T-helper 1 cell treated with Interleukin-12 subunit alpha and Interleukin-12 subunit beta and Interleukin-4 antibody, amounts not matched to agents 30 μg/mL and 1 μg/mL, for 36 hours (primary cell): ENCODE results near the gene CELA1.
"Not testable (repeated sequence)": the region's sequence is repeated elsewhere in the genome, so short reads cannot be mapped to it uniquely, and the experiment has no call there.

ENCODE experiments used
- H3K27ac Mint-ChIP-seq: one replicate; pipeline ENCODE4 v1.8.0; 2021; ENCODE audit warnings: mild to moderate bottlenecking, mixed read lengths
- H3K27me3 Mint-ChIP-seq: one replicate; pipeline ENCODE4 v1.8.0; 2021; ENCODE audit warnings: low read depth, mixed read lengths
- H3K36me3 Mint-ChIP-seq: one replicate; pipeline ENCODE4 v1.8.0; 2021; ENCODE audit warnings: low read depth, mixed read lengths
- H3K4me1 Mint-ChIP-seq: one replicate; pipeline ENCODE4 v1.8.0; 2021; ENCODE audit warnings: low read depth, mixed read lengths
- H3K4me3 Mint-ChIP-seq: one replicate; pipeline ENCODE4 v1.8.0; 2021; ENCODE audit warnings: mild to moderate bottlenecking, moderate library complexity, mixed read lengths
- H3K9me3 Mint-ChIP-seq: one replicate; pipeline ENCODE4 v1.8.0; 2021; ENCODE audit warnings: mixed read lengths

CELA1 gene

GRCh38 chr12:51341251-51342007 lies 5.0 kb downstream of the CELA1 start:
- H3K36me3 Mint-ChIP-seq = no peaks in the 10 kb centered on the region
- peaks cover 15% of the 10 kb centered on the region for H3K4me1 Mint-ChIP-seq
- no peaks in the 10 kb centered on the region for H3K9me3 Mint-ChIP-seq
- peaks cover 5% of the 10 kb centered on the region for H3K27me3 Mint-ChIP-seq
- no peak overlapping the region for H3K4me3 Mint-ChIP-seq
- H3K27ac Mint-ChIP-seq = peak overlapping the region; percentile 14

DNA sequence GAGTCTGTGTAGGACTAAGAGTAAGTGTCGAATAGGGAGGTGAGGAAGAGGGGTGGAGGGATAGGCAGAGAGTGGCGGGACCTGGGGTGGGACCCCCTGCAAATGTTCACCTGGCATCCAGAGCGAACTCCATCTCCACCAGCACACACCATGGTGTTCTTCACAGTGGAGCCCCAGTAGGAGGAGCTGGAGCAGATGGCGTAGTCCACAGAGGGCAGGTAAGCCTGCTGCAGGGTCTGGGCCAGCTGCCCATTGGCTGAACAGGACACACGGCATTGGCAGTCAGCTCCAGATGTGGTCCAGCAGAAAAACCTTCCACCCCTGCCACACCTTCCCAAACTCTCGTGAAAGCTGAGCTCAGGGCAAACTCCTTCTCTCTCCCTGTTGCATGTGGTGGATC lies 6.7 kb downstream of the CELA1 start:
- no peak overlapping the region for H3K4me3 Mint-ChIP-seq
- peaks cover 13% of the 10 kb centered on the region for H3K4me1 Mint-ChIP-seq
- no peaks in the 10 kb centered on the region for H3K36me3 Mint-ChIP-seq
- H3K9me3 Mint-ChIP-seq = no peaks in the 10 kb centered on the region
- H3K27me3 Mint-ChIP-seq = peaks cover 5% of the 10 kb centered on the region
- H3K27ac Mint-ChIP-seq = no peak overlapping the region

DNA sequence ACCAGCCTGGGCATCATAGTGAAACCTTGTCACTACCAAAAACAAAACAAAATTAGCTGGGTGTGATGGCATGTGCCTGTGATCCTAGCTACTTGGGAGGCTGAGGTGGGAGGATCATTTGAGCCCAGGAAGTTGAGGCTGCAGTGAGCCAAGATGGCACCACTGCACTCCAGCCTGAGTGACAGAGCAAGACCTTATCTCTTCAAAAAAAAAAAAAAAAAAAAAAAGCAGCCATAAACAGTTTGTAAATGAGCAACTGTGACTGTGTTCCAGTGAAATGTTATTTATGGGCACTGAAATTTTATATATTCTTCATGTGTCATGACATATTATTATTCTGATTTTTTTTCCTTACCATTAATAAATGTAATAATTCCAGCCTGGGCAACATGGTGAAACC lies 9.1 kb downstream of the CELA1 start:
- not testable (repeated sequence) for H3K36me3 Mint-ChIP-seq, H3K4me3 Mint-ChIP-seq, H3K9me3 Mint-ChIP-seq, H3K27me3 Mint-ChIP-seq, H3K27ac Mint-ChIP-seq
- H3K4me1 Mint-ChIP-seq = peaks cover 13% of the 10 kb centered on the region

DNA sequence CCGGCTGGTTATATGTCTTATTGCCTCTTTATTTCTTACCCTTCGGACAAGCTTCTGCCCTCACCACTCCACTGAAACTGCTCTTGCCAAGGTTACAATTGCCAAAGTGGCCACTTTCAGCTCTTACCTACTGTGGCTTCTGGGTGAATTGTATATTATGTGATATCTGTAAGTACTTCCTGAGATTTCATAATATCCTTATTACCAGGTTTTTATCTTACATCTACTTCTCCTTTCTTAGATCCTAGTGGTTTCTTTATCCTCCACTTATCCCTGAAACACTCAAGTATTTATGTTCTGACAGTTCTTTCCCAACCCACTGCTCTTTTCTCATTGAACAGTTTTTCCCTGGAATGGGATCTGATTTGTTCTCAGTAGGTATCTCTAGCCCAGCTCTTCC lies 10.5 kb downstream of the CELA1 start:
- H3K9me3 Mint-ChIP-seq = no peaks in the 10 kb centered on the region
- peaks cover 7% of the 10 kb centered on the region for H3K4me1 Mint-ChIP-seq
- no peak overlapping the region for H3K27ac Mint-ChIP-seq
- no peak overlapping the region for H3K4me3 Mint-ChIP-seq
- no peaks in the 10 kb centered on the region for H3K36me3 Mint-ChIP-seq
- no peaks in the 10 kb centered on the region for H3K27me3 Mint-ChIP-seq

DNA sequence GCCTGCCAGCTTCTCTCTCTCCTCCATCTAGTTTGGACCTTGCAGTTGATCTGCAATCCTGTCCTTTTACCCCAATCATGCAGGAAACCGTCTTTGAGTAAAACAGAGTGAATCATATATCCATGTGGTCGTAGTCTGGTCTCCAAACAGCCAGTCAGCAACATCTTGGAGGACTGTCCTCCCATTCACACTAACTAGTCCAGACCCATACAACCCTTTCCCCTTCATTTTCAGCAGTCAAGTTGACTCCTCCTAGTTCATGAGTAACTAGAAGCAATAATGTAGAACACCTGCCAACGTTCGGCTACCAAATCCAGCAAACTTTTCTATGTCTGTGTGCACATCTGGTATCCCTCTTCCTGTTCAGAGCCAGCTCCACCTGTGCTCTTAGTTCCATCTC lies 11.7 kb downstream of the CELA1 start:
- Mint-ChIP-seq H3K4me3 (no peak overlapping the region), H3K27ac (no peak overlapping the region)

DNA sequence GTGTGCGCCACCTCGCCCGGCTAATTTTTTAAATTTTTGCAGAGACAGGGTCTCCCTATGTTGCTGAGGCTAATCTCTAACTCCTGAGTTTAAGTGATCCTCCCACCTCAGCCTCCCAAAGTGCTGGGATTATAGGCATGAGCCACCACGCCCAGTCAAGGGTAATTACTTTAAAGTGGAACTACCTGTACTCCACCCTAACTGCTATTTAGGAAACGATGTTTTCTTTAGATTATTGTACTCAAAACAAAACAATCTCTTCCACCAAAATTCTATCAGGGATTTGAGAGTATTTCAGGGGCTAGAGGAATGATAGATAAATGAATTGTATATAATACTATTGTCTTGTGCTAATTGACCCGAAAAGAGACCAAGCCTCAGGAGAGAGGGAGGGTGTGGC lies 12.9 kb downstream of the CELA1 start:
- Mint-ChIP-seq H3K9me3 (no peaks in the 10 kb centered on the region), H3K4me1 (peaks cover 21% of the 10 kb centered on the region), H3K36me3 (no peaks in the 10 kb centered on the region), H3K4me3 (no peak overlapping the region), H3K27me3 (no peaks in the 10 kb centered on the region), H3K27ac (no peak overlapping the region)

More for the DNA sequence above, 11.7 kb downstream of the CELA1 start:
- Mint-ChIP-seq H3K36me3 (no peaks in the 10 kb centered on the region), H3K9me3 (no peaks in the 10 kb centered on the region), H3K27me3 (no peaks in the 10 kb centered on the region), H3K4me1 (peaks cover 14% of the 10 kb centered on the region)

DNA sequence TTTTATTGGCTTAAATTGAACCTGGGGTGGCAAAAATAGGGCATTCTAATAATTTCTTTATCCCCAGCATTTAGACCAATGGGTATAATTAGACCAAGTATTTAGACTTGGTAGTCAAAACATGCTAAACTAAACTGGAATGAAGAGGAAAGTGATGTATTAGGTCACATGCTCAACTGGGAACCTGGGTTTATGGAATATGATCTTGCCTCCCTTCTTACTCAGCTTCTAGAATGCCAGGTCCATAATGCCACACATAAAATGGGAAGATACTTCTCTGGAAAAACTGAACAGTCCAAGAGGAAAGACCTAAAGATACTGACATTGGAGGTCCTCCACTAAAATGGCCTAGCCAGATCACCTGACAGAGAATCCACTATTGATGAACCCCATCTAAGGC lies 16.3 kb downstream of the CELA1 start:
- Mint-ChIP-seq H3K4me3 (peak overlapping the region; percentile 63), H3K36me3 (peaks cover 1% of the 10 kb centered on the region), H3K9me3 (no peaks in the 10 kb centered on the region), H3K4me1 (peaks cover 42% of the 10 kb centered on the region), H3K27me3 (no peaks in the 10 kb centered on the region), H3K27ac (peak overlapping the region; percentile 91)

- no peaks in the 10 kb centered on the region for H3K27me3 Mint-ChIP-seq
- no peaks in the 10 kb centered on the region for H3K9me3 Mint-ChIP-seq
- peaks cover 45% of the 10 kb centered on the region for H3K4me1 Mint-ChIP-seq
- H3K36me3 Mint-ChIP-seq = peaks cover 1% of the 10 kb centered on the region
- peak overlapping the region; percentile 63 for H3K4me3 Mint-ChIP-seq
- peak overlapping the region; percentile 91 for H3K27ac Mint-ChIP-seq
Measured at GRCh38 chr12:51329742-51330141, 16.7 kb downstream of the CELA1 start.

DNA sequence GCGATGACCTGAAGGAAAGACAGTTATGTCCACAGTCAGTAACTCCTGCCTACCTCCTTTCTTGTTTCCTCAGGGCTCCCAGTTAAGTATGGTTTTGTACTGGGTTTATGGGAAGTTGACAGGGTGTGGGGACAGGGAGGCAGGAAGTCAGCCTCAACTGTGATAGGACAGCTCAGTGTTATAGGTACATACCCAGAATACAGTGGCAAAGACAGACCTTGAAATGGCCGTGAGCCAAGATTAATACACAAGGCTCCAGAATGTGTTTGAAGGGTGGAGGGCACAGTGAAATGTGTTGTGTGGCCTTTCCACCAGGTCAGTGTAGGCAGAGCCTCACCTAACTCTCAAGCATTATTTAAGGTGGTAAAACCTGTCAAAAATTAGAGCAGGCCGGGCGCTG lies 17.9 kb downstream of the CELA1 start:
- H3K4me3 Mint-ChIP-seq = peak overlapping the region; percentile 63
- H3K36me3 Mint-ChIP-seq = peaks cover 2% of the 10 kb centered on the region
- peaks cover 48% of the 10 kb centered on the region for H3K4me1 Mint-ChIP-seq
- H3K27ac Mint-ChIP-seq = peak overlapping the region; percentile 91
- no peaks in the 10 kb centered on the region for H3K9me3 Mint-ChIP-seq
- H3K27me3 Mint-ChIP-seq = no peaks in the 10 kb centered on the region

GRCh38 chr12:51326698-51327439 lies 19.6 kb downstream of the CELA1 start:
- Mint-ChIP-seq H3K27me3 (no peaks in the 10 kb centered on the region), H3K4me3 (peak overlapping the region; percentile 56), H3K27ac (peak overlapping the region; percentile 91), H3K36me3 (peaks cover 17% of the 10 kb centered on the region), H3K9me3 (no peaks in the 10 kb centered on the region), H3K4me1 (peaks cover 59% of the 10 kb centered on the region)

DNA sequence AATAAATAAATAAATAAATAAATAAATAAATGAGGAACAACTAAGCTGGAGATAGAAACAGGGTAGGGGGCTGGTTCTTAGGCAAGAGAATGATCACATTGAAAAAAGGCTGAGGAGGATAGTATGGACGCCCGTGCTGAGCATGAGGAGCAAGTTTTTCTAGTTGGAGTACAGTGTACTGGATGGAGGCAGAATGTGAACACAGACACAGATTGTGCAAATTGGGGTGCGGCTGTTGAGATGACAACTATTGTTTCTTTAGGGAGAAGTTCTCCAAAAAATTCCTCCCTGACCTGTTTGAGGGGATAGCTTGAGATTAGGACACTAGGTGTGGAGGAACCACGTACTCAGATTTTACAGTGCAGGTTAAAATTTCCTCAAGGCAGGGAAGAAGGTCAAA lies 21.5 kb downstream of the CELA1 start:
- Mint-ChIP-seq H3K36me3 (peaks cover 25% of the 10 kb centered on the region), H3K27ac (peak overlapping the region; percentile 84), H3K4me3 (peak overlapping the region; percentile 53), H3K9me3 (no peaks in the 10 kb centered on the region), H3K4me1 (peaks cover 69% of the 10 kb centered on the region), H3K27me3 (no peaks in the 10 kb centered on the region)

DNA sequence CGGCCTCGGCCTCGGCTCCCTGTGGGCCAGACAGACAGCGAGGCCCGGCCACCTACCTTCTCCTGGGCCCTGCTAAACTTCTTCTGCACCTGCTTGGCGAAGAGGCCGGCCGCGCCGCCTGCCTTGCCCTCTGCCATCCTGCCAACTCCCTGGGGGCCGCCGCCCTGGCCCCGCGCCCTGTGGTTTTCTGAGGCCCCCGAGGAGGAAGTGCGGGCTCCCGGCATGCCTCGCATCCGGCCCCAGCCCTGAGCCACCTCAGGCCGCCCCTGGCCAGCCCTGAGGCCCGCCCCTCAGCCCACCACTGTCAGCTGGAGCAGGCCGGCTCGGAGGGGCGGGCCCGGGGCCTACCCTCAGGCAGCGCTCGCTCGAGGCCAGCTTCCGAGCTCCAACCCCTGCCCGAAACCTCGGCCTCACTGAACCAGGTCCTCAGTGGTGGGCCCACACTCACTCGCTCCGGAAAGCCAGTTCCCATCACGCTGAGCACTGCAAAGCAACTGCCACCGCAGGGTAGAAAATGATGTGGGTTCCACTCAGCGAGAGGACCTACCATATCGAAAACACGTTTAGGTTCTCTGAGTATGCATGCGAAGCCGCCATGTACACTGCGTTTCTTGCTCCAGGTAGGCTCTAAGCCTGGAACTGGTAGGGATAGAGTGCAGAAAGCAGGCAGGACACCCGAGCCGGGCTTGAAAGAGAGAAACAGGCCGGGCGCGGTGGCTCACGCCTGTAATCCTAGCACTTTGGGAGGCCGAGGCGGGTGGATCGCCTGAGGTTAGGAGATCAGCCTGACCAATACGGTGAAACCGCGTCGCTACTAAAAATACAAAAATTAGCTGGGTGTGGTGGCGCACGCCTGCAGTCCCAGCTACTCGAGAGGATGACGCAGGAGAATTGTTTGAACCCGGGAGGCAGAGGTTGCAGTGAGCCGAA lies 22.2 kb downstream of the CELA1 start, which contains the start of gene BIN2:
TSS of gene BIN2 (minus strand) at position 209 of the 930 bp plus-strand sequence. CDS start at position 137, 72 bp downstream.
- H3K9me3 Mint-ChIP-seq = no peaks in the 10 kb centered on the region
- no peaks in the 10 kb centered on the region for H3K27me3 Mint-ChIP-seq
- H3K4me3 Mint-ChIP-seq = peak within 1 kb of the TSS; percentile 88
- peak within 1 kb of the TSS; percentile 95 for H3K27ac Mint-ChIP-seq
- peaks cover 26% of the 10 kb centered on the region for H3K36me3 Mint-ChIP-seq
- H3K4me1 Mint-ChIP-seq = peaks cover 70% of the 10 kb centered on the region

DNA sequence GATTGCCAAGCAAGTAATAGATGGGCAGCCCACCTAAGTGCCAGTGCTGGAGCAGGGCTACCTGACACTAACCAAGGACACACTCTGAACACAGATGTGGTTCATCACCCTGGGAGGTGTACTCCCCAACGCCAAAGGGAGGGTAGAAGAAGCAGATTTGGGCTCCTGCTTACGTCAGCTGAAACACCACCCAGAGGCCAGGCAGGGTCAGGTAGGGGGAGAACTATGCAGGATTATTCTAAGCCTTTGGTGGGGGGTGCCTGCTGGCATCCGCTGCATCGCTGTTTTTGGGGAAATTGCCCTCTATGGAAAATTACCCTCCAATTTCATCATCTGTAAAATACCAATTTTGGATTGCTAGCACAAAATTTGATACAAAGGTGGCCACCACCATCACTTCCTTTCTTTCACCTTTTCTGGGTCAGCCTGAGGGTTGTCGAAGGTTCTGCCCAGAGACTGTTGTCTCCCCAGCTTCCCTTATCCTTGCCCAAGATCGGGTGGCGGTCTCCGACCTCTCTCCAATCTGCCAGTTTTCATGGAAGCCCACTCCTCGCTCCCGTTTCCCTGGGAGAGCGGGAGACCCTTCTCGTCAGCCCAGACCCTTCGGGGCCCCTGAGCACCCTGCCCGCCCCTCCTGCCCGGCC lies 23.0 kb downstream of the CELA1 start:
- H3K9me3 Mint-ChIP-seq = no peaks in the 10 kb centered on the region
- H3K36me3 Mint-ChIP-seq = peaks cover 30% of the 10 kb centered on the region
- H3K4me3 Mint-ChIP-seq = peak overlapping the region; percentile 88
- H3K27me3 Mint-ChIP-seq = no peaks in the 10 kb centered on the region
- peak overlapping the region; percentile 95 for H3K27ac Mint-ChIP-seq
- H3K4me1 Mint-ChIP-seq = peaks cover 71% of the 10 kb centered on the region

DNA sequence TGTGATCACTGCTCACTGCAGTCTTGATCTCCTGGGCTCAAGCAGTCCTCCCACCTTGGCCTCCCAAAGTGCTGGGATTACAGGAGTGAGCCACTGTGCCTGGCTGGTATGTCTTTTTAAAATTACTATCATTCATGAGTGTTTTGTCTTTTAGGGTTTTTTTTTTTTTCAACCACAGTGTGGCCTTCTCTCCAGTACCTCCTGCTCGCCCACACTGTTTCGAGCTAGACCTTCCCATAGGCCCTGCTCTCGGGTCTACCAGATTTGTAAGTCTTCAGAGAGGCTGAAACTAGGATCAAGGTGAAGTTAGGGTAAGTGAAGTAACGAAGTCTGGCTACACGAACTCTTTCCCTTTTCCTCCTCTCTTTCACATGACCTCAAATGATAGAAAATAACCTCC lies 24.0 kb downstream of the CELA1 start:
- Mint-ChIP-seq H3K27me3 (no peaks in the 10 kb centered on the region), H3K4me3 (peak overlapping the region; percentile 88), H3K36me3 (peaks cover 33% of the 10 kb centered on the region), H3K9me3 (no peaks in the 10 kb centered on the region), H3K27ac (peak overlapping the region; percentile 95), H3K4me1 (peaks cover 68% of the 10 kb centered on the region)
